CD4-positive, CD25-positive, alpha-beta regulatory T cell (primary cell): Measurements from ENCODE around the gene ADM. TPM values are rescaled to one million over a fixed set of nuclear protein-coding genes. Genes with fewer than 3 reads are reported as not detected.

Experiments
- ATAC-seq, 2 donors: fragments of 150-1000 bp; cut with Tn5 transposase; one replicate each; pipeline ENCODE4 v1.10.0; 2021; ENCODE audit warnings: low read depth in 2 of 2, moderate number of reproducible peaks in 2 of 2, moderate library complexity in 1 of 2
- DNase-seq, 3 donors: peaks; one replicate each; pipeline versions ENCODE4 v3.0.0 to v3.0.0-alpha.2; 2012 to 2022; ENCODE audit warnings: mixed read lengths in 1 of 3
- H3K27ac ChIP-seq: one replicate; pipeline ENCODE4 v1.7.0; 2013; ENCODE audit warnings: mild to moderate bottlenecking, low read length; ENCODE audit not compliant: insufficient read depth, poor library complexity, severe bottlenecking
- H3K27me3 ChIP-seq: one replicate; pipeline ENCODE4 v1.7.0; 2013; ENCODE audit warnings: low read length; ENCODE audit not compliant: control insufficient read depth, insufficient read depth
- H3K36me3 ChIP-seq: one replicate; pipeline ENCODE4 v1.7.0; 2013; ENCODE audit warnings: mild to moderate bottlenecking, low read length, moderate library complexity; ENCODE audit not compliant: control insufficient read depth, insufficient read depth
- H3K4me1 ChIP-seq: 2 replicates; pipeline ENCODE4 v1.7.0; 2013; ENCODE audit warnings: mild to moderate bottlenecking, low read length; ENCODE audit not compliant: insufficient read depth, control insufficient read depth, poor library complexity, severe bottlenecking
- H3K4me3 ChIP-seq: one replicate; pipeline ENCODE4 v1.7.0; 2013; ENCODE audit warnings: low read depth, mild to moderate bottlenecking, low read length, moderate library complexity
- H3K9me3 ChIP-seq, 2 experiments: 1 replicate in 1 of 2; 2 replicates in 1 of 2; pipeline ENCODE4 v1.7.0; 2013; ENCODE audit warnings: low read length in 2 of 2, mild to moderate bottlenecking in 1 of 2, moderate library complexity in 1 of 2; ENCODE audit not compliant: control insufficient read depth in 2 of 2
- H3K27ac Mint-ChIP-seq, 3 donors: one replicate each; pipeline ENCODE4 v1.8.0; 2020 to 2022; ENCODE audit warnings: mild to moderate bottlenecking in 3 of 3, mixed read lengths in 3 of 3, moderate library complexity in 2 of 3
- H3K27me3 Mint-ChIP-seq: one replicate; pipeline ENCODE4 v1.8.0; 2022; ENCODE audit warnings: mild to moderate bottlenecking, mixed read lengths
- H3K36me3 Mint-ChIP-seq: one replicate; pipeline ENCODE4 v1.8.0; 2020; ENCODE audit warnings: mixed read lengths
- H3K4me1 Mint-ChIP-seq, 4 donors: one replicate each; pipeline ENCODE4 v1.8.0; 2020 to 2022; ENCODE audit warnings: mixed read lengths in 4 of 4, mild to moderate bottlenecking in 1 of 4
- H3K4me3 Mint-ChIP-seq, 4 donors: one replicate each; pipeline ENCODE4 v1.8.0; 2020 to 2022; ENCODE audit warnings: mild to moderate bottlenecking in 4 of 4, mixed read lengths in 4 of 4, moderate library complexity in 3 of 4
- H3K9me3 Mint-ChIP-seq, 7 donors: one replicate each; pipeline ENCODE4 v1.8.0; 2020 to 2022; ENCODE audit warnings: mixed read lengths in 7 of 7, mild to moderate bottlenecking in 3 of 7, moderate library complexity in 2 of 7
- polyA plus RNA-seq, 4 donors: library from polyadenylated mRNA; unstranded; fragments of 300-500 nt; fragmentation: Illumina TruSeq; gene quantifications; one replicate each; pipeline ENCODE4 v1.2.3, GENCODE V29; 2021
- total RNA-seq: library from RNA; stranded (reverse); gene quantifications from one replicate; pipeline ENCODE4 v1.2.3, GENCODE V29; 2022

The ADM gene
- total and polyA plus RNA-seq, 5 donors from 2014 or later, result 0.39 TPM; not detected in 4

DNA sequence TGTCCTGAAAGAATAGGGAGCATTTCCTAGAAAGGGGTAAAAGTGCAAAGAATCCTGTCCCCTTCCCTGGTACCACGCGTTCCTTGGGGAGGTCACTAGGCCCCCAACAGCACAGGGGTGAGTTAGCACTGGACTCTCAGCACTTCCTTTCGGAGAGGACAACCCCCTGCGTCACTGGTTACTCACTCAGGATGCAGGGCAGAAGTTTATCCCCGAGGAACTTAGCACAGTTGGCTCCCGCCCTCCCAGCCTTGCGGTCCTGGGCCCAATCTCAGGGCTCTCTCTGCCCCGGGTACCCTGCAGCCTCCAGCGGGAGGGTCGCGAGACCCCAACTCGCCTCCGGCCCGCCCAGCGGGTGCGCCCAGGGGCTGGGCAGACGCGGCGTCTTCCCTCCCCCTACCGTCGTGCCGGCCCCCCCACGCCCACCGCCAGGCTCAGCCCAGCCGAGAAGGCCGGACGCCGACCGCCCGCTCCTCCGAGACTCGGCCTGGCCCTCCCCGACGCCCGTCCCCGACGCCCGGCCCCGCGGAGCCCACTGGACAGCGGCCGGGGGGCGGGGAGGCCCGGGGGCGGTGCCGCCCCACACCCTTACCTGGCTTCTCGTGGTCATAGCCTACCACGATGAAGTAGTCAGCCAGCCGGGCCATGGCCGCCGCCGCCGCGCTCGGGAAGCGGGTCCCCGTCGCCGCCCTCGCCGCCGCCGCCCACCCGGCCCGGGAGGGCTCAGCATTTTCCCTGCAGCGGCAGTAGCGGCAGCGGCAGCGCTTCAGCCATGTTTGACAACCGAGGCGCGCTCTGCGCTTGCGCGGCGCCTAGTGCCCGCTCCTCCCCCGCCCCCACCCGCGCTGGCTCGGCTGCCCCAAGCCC, 11.2 kb upstream of the ADM start, which contains the start of gene SBF2:
SBF2 (minus strand) TSS at position 797 of the 867 bp plus-strand sequence; CDS start at position 647, 150 bp downstream.
- Mint-ChIP-seq H3K36me3 (no peaks in the 10 kb centered on the region), H3K27ac (peak within 1 kb of the TSS in 2 of 3 donors; percentile 38 to 67), H3K4me3 (peak within 1 kb of the TSS; percentile 83 to 88 (median 87)), H3K27me3 (peaks cover 48% of the 10 kb centered on the region), H3K9me3 (peaks cover 0 to 9% (median 0%) of the 10 kb centered on the region in 7 donors), H3K4me1 (peaks cover 16 to 36% (median 26%) of the 10 kb centered on the region in 4 donors)
- DNase-seq, result peak; percentile 65 to 77 (median 76)
- Histone ChIP-seq H3K4me1 (peaks cover 17% of the 10 kb centered on the region), H3K36me3 (no peaks in the 10 kb centered on the region), H3K27me3 (peaks cover 42% of the 10 kb centered on the region), H3K9me3 (no peaks in the 10 kb centered on the region), H3K4me3 (peak within 1 kb of the TSS; percentile 58), H3K27ac (no peak within 1 kb of the TSS)
- ATAC-seq, result peak; percentile 39 to 40

DNA sequence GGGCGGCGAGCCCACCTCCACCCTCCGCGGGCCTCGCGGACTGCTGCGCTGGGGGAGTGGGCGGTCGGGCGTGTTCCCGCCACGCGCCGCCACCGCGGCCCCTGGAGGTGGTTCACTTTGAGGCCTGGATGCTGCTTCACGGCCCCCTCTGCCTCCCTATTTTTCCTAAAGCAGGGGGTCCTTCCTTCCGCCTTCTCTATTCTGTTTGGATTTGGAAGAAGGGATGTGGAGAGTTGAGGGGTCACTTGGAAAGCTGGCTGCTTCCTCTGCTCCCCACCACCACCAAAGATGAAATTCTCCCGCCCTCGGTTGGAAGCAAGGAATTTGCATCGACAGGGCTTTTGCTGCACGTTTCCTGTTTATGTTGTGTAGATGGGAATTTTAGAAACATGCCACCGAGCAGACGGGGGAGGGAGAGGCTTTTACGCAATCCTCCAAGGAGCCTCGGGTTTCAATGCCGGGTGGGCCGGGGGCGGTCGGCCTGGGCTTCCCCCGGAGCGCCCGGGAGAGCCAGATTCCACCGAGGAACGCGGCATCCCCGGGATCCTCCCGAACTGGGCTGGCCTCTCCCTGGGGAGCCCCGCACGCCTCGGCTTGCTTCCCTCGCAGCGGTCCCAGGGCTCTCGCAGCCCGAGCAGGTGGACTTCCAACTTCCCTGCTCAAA, 10.5 kb upstream of the ADM start:
- Mint-ChIP-seq H3K36me3 (no peaks in the 10 kb centered on the region), H3K4me3 (peak overlapping the region; percentile 83 to 88 (median 87)), H3K4me1 (peaks cover 16 to 39% (median 28%) of the 10 kb centered on the region in 4 donors), H3K27me3 (peaks cover 54% of the 10 kb centered on the region), H3K27ac (peak overlapping the region in 2 of 3 donors; percentile 38 to 67), H3K9me3 (peaks cover 0 to 9% (median 0%) of the 10 kb centered on the region in 7 donors)
- ATAC-seq (no peak), DNase-seq (no peak)
- no peaks in the 10 kb centered on the region for H3K36me3 ChIP-seq
- no peaks in the 10 kb centered on the region for H3K9me3 ChIP-seq
- peak overlapping the region; percentile 46 for H3K4me3 ChIP-seq
- H3K27me3 ChIP-seq, result peaks cover 42% of the 10 kb centered on the region
- peaks cover 17% of the 10 kb centered on the region for H3K4me1 ChIP-seq
- H3K27ac ChIP-seq, result no peak overlapping the region

DNA sequence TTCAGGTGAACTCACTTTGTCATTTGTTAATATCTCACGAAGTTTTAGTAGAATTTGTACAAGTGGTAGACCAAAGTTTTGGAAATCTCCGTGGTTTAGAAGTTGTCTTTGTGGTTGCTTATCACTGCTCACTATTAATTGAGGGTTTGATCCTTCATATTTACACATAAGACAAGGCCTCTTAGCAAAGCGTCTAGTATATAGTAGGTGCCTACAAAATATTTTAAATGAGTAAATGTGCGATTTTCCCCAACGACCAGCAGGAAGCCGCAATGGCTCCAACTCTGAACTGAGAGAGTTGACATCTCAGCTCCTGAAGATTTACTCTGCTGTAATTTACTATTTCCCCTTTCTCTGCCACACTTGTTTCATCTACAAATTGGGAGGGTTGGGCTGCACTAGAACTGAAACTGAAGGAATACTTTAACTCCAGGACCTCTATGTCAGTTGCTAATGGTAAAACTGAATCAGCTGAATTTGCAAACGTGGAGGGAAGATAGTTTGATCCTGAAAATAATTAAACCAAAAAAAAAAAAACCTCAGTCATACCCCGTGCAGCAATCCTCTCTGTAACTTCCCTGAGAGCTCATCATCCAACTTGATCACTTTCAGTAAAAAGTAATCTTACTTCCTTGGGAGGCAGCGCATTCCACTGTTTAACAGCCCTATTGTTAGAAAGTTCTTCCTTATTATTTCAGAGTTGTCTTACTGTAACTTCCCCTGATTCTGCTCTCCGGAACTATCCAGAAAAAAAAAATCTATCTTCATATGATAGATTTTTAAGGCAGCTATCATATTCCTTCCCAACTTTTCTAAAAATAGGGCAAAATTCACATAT, 9.6 kb upstream of the ADM start:
- peak overlapping the region; percentile 80 to 88 (median 87) for H3K4me3 Mint-ChIP-seq
- Histone ChIP-seq H3K36me3 (no peaks in the 10 kb centered on the region), H3K27ac (no peak overlapping the region), H3K4me3 (no peak overlapping the region), H3K27me3 (peaks cover 45% of the 10 kb centered on the region), H3K4me1 (peaks cover 17% of the 10 kb centered on the region), H3K9me3 (no peaks in the 10 kb centered on the region)
- H3K27ac Mint-ChIP-seq, result peak overlapping the region in 2 of 3 donors; percentile 4 to 67
- H3K4me1 Mint-ChIP-seq, result peaks cover 16 to 39% (median 28%) of the 10 kb centered on the region in 4 donors
- DNase-seq, result no peak
- H3K9me3 Mint-ChIP-seq, result peaks cover 0 to 9% (median 0%) of the 10 kb centered on the region in 7 donors
- peaks cover 61% of the 10 kb centered on the region for H3K27me3 Mint-ChIP-seq
- H3K36me3 Mint-ChIP-seq, result no peaks in the 10 kb centered on the region
- ATAC-seq, result no peak

DNA sequence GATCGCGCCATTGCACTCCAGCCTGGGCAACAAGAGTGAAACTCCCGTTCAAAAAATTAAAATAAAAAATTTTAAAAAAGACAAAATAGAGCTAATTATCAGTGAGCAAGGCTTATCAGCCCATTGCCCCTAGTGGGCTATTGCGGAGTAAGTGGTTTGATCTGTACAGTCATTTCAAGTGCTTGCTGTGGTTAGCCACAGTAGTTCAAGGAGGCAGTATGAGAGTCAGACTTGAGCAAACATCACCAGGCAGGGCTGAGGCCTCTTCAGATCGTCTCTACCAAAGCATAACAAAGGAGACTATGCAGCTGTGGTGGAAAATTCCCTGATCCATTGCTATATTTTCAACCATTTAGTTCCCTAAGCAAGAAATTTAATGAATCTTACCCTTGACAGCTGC, 6.5 kb upstream of the ADM start:
- Mint-ChIP-seq H3K9me3 (peaks cover 0 to 10% (median 0%) of the 10 kb centered on the region in 7 donors), H3K27me3 (peaks cover 63% of the 10 kb centered on the region), H3K4me3 (peak overlapping the region in 1 of 4 donors; percentile 53), H3K4me1 (peaks cover 19 to 36% (median 28%) of the 10 kb centered on the region in 4 donors), H3K36me3 (no peaks in the 10 kb centered on the region), H3K27ac (no peak overlapping the region)
- Histone ChIP-seq H3K9me3 (no peaks in the 10 kb centered on the region), H3K36me3 (no peaks in the 10 kb centered on the region), H3K27ac (no peak overlapping the region), H3K27me3 (peaks cover 36% of the 10 kb centered on the region), H3K4me1 (peaks cover 19% of the 10 kb centered on the region), H3K4me3 (no peak overlapping the region)
- ATAC-seq, result peak; percentile 90 to 93
- peak; percentile 47 to 84 (median 73) for DNase-seq

DNA sequence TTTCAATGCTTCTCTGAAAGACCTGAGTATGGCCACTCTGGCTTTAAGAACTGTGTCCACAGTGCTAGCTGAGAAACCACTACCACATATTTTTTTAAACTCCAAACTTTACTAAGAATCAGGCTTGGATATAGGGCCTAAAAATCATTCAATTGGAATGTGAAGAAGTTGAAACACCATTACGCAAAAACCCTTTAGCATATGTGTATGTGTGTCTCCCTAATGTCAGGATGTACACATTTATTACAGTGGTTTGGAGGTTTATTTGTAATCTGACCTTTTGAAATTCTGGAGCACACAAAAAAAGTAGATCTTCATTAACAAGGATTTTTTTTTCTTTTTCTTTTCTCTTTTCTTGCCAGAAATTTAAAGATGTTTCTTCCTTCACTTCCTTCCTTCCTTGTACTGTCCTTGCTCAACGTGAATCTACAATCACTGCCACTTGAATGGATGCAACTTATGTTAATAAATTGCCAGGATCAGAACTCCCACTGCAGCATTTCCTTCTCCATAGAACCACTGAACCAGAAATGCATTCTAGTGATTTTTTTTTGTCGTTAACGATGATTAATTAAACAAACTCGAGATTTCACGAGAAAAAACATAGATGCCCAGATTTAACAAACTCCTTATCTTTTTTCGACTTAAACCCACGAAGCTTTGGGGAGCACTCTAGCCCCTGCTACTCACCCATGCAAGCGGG, 3.1 kb upstream of the ADM start:
- H3K36me3 ChIP-seq, result no peaks in the 10 kb centered on the region
- Mint-ChIP-seq H3K4me3 (peak overlapping the region; percentile 97 to 99 (median 98)), H3K27me3 (peaks cover 74% of the 10 kb centered on the region), H3K36me3 (no peaks in the 10 kb centered on the region), H3K4me1 (peaks cover 14 to 54% (median 24%) of the 10 kb centered on the region in 4 donors), H3K9me3 (peaks cover 0 to 7% (median 0%) of the 10 kb centered on the region in 7 donors), H3K27ac (peak overlapping the region in 2 of 3 donors; percentile 90 to 97)
- H3K9me3 ChIP-seq, result no peaks in the 10 kb centered on the region
- H3K27me3 ChIP-seq, result peaks cover 26% of the 10 kb centered on the region
- no peak for DNase-seq
- peaks cover 39% of the 10 kb centered on the region for H3K4me1 ChIP-seq
- ATAC-seq, result no peak
- H3K4me3 ChIP-seq, result peak overlapping the region; percentile 94
- no peak overlapping the region for H3K27ac ChIP-seq

DNA sequence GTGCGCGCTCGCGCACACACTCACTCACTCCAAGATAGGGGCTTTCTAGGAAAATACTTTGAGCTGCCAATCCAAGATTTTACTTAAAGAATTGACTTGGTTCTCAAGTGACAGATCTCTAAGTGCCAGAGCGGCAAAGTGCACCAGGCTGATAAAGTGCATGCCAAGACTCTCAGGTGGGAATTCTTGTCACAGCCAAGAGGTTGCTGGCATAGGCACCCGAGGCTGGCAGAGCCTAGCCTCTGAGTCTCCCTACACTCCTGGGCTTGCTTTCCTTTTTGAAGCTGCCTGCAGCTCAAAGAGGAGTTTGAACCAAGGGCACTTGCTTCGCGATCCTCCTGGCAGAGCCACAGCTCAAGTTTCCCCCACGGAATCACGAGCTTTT, 2.5 kb upstream of the ADM start:
- H3K4me1 ChIP-seq, result peaks cover 44% of the 10 kb centered on the region
- peak overlapping the region; percentile 62 for H3K27ac ChIP-seq
- Mint-ChIP-seq H3K4me1 (peaks cover 17 to 58% (median 29%) of the 10 kb centered on the region in 4 donors), H3K36me3 (no peaks in the 10 kb centered on the region), H3K27ac (peak overlapping the region; percentile 90 to 97 (median 92)), H3K9me3 (peaks cover 0 to 6% (median 0%) of the 10 kb centered on the region in 7 donors), H3K27me3 (peaks cover 77% of the 10 kb centered on the region), H3K4me3 (peak overlapping the region; percentile 97 to 99 (median 98))
- H3K9me3 ChIP-seq, result no peaks in the 10 kb centered on the region
- ATAC-seq (no peak), DNase-seq (no peak)
- no peaks in the 10 kb centered on the region for H3K36me3 ChIP-seq
- H3K27me3 ChIP-seq, result peaks cover 29% of the 10 kb centered on the region
- peak overlapping the region; percentile 94 for H3K4me3 ChIP-seq
